SU-DHL-6 (cell line): ENCODE measurements around the gene CD5L.

Experiments
- H2AFZ ChIP-seq: fragments of 200-600 bp; sonication (generic); 2 replicates; pipeline ENCODE4 v1.6.1; 2014; ENCODE audit warnings: low read depth, mild to moderate bottlenecking, moderate library complexity, mixed read lengths, antibody characterized with exemption, low read length; ENCODE audit not compliant: severe bottlenecking
- H3F3A ChIP-seq: fragments of 200-600 bp; shearing (Covaris generic); 2 replicates; pipeline ENCODE4 v1.6.0; 2016; ENCODE audit warnings: antibody characterized with exemption, mild to moderate bottlenecking; ENCODE audit not compliant: insufficient read depth
- H3K27ac ChIP-seq: fragments of 200-600 bp; sonication (generic); 2 replicates; pipeline ENCODE4 v1.5.1; 2016; ENCODE audit warnings: low read depth, mild to moderate bottlenecking, low read length, moderate library complexity, mixed read lengths
- H3K27me3 ChIP-seq: fragments of 200-600 bp; sonication (generic), shearing (Covaris generic); 2 replicates; pipeline ENCODE4 v1.6.0; 2014; ENCODE audit warnings: mild to moderate bottlenecking, low read length
- H3K36me3 ChIP-seq: fragments of 200-600 bp; sonication (generic); 2 replicates; pipeline ENCODE4 v1.6.1; 2014; ENCODE audit warnings: mild to moderate bottlenecking, low read length, mixed read lengths
- H3K4me2 ChIP-seq: fragments of 300-600, 200-600 bp; shearing (Covaris generic), sonication (generic); 2 replicates; pipeline ENCODE4 v1.6.0; 2014; ENCODE audit warnings: low read length, low read depth, mild to moderate bottlenecking; ENCODE audit not compliant: poor library complexity, severe bottlenecking
- H3K4me3 ChIP-seq: fragments of 200-600 bp; sonication (generic); 2 replicates; pipeline ENCODE4 v1.5.1; 2014; ENCODE audit warnings: antibody characterized with exemption, low read length, mild to moderate bottlenecking, mixed read lengths; ENCODE audit not compliant: insufficient read depth, poor library complexity, severe bottlenecking
- H3K79me2 ChIP-seq: fragments of 200-600 bp; sonication (generic); 2 replicates; pipeline ENCODE4 v1.6.1; 2014; ENCODE audit warnings: mild to moderate bottlenecking, low read length, moderate library complexity; ENCODE audit not compliant: insufficient read depth
- H3K9ac ChIP-seq: fragments of 200-600 bp; sonication (generic); 2 replicates; pipeline ENCODE4 v1.7.0; 2014; ENCODE audit warnings: mild to moderate bottlenecking, low read length
- H3K9me2 ChIP-seq: fragments of 200-600 bp; sonication (generic); replicated peaks from 2 replicates; pipeline ENCODE4 v1.6.1; 2014; ENCODE audit warnings: low read length; ENCODE audit not compliant: insufficient read depth
- H3K9me3 ChIP-seq: fragments of 200-600 bp; sonication (generic); 2 replicates; pipeline ENCODE4 v1.6.1; 2014; ENCODE audit warnings: low read length, mixed read lengths; ENCODE audit not compliant: insufficient read depth
- H4K20me1 ChIP-seq: fragments of 200-600 bp; sonication (generic); 2 replicates; pipeline ENCODE4 v1.6.1; 2014; ENCODE audit warnings: low read depth, mild to moderate bottlenecking, antibody characterized with exemption, low read length, moderate library complexity, mixed read lengths
- CTCF ChIP-seq: fragments of 200-600 bp; sonication (generic); IDR thresholded peaks from one replicate; pipeline ENCODE4 v1.5.1; 2017; ENCODE audit warnings: antibody characterized with exemption, mild to moderate bottlenecking, low read length, moderate library complexity; ENCODE audit not compliant: insufficient read depth, poor library complexity, severe bottlenecking
- EZH2phosphoT487 ChIP-seq: fragments of 200-600 bp; sonication (generic), shearing (Covaris generic); conservative IDR thresholded peaks from 2 replicates; pipeline ENCODE4 v1.6.1; 2018; ENCODE audit warnings: mild to moderate bottlenecking, antibody characterized with exemption, low read length, moderate library complexity, mixed read lengths

CD5L gene

DNA sequence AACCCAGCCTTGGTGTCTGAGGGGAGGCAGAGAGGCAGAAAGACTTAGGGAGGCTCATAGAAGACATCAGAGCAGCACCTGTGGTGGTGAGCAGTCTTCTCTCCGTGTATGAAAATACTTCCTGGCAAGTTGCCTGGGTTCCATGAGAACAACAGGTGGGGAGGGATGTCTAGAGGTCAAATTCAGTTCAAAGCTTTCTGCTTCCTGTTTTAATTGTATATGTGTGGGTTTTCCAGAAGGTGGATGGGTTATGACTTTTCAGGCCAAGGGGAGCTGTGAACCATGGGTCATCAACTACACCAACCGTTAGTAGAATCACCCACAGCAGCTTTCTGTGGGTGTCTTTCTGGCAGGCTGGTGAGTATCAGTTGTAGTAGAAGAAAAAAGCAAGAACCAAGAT is 60.6 kb downstream of the CD5L start:
- Histone ChIP-seq H3K27ac (peak overlapping the region; percentile 97), H3K9me3 (no peaks in the 10 kb centered on the region), H3K27me3 (no peaks in the 10 kb centered on the region), H4K20me1 (no peaks in the 10 kb centered on the region), H2AFZ (no peak overlapping the region), H3K4me3 (no peak overlapping the region), H3K36me3 (no peaks in the 10 kb centered on the region), H3K4me2 (peak overlapping the region; percentile 96), H3K9me2 (no peaks in the 10 kb centered on the region), H3F3A (peaks cover 94% of the 10 kb centered on the region), H3K9ac (peak overlapping the region; percentile 25; the same call in 1 of the 2 replicates), H3K79me2 (peaks cover 21% of the 10 kb centered on the region)
- TF ChIP-seq EZH2phosphoT487 (no peak), CTCF (no peak)
